Measurements from ENCODE around the gene ZNF221. TPM values are rescaled to one million over a fixed set of nuclear protein-coding genes. Genes with fewer than 3 reads are reported as not detected.

Gene ZNF221
- total RNA-seq, 1 donor from 2014 or later: 4.7 TPM

Other genes with a start within 250 kb of the ZNF221 start
- not detected for gene IRGC, start 235.2 kb upstream of the ZNF221 start, total RNA-seq
- gene SMG9, start 196.3 kb upstream of the ZNF221 start, total RNA-seq: 17.2 TPM
- gene KCNN4, start 170.3 kb upstream of the ZNF221 start, total RNA-seq: 0.43 TPM
- 1.3 TPM for gene LYPD5, start 148.8 kb upstream of the ZNF221 start, total RNA-seq
- gene ZNF283, start 123.9 kb upstream of the ZNF221 start, total RNA-seq: 15.2 TPM
- gene ZNF404, start 67.3 kb upstream of the ZNF221 start, total RNA-seq: 8.4 TPM
- 7.0 TPM for gene ZNF45, start 15.9 kb upstream of the ZNF221 start, total RNA-seq
- 6.4 TPM for gene ZNF155, start 33.0 kb downstream of the ZNF221 start, total RNA-seq
- 2.3 TPM for gene ZNF230, start 51.7 kb downstream of the ZNF221 start, total RNA-seq
- gene ZNF222, start 74.2 kb downstream of the ZNF221 start, total RNA-seq: 3.6 TPM
- gene ZNF223, start 100.8 kb downstream of the ZNF221 start, total RNA-seq: 2.2 TPM
- gene ZNF284, start 120.9 kb downstream of the ZNF221 start, total RNA-seq: 1.4 TPM
- gene ZNF224, start 143.1 kb downstream of the ZNF221 start, total RNA-seq: 12.9 TPM
- gene ZNF225, start 162.2 kb downstream of the ZNF221 start, total RNA-seq: 3.3 TPM
- gene ZNF234, start 190.3 kb downstream of the ZNF221 start, total RNA-seq: 9.6 TPM
- gene ZNF226, start 213.9 kb downstream of the ZNF221 start, total RNA-seq: 25.6 TPM